D721Med (cell line): Measurements from ENCODE around the gene EDN2.

Experiments used
- DNase-seq: peaks from one replicate; pipeline ENCODE4 v3.0.0; 2011; ENCODE audit warnings: low spot score; ENCODE audit not compliant: insufficient read length
- FAIRE-seq: peaks from 2 replicates; lab custom pipeline; 2011; peaks lifted over from hg19 to GRCh38; lab: Jason Lieb, UNC
- TF ChIP-seq, protein P1 (sequence below): IDR thresholded peaks from 2 replicates; pipeline ENCODE4 v1.5.1; 2012; ENCODE audit warnings: mild to moderate bottlenecking, control low read depth; ENCODE audit not compliant: insufficient read depth; ENCODE audit errors: missing control alignments

EDN2 gene

DNA sequence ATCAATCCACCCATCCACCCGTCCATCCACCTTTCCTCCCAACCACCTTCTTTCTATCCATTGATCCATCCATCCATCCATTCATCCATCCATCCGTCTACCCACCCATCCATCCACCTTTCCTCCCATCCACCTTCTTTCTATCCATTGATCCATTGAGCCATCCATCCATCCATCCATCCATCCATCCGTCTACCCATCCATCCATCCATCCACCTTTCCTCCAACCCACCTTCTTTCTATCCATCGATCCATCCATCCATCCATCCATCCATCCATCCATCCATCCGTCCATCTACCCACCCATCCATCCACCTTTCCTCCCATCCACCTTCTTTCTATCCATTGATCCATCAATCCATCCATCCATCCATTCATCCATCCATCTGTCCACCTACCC is 5.1 kb upstream of the EDN2 start:
- FAIRE-seq (no peak), DNase-seq (no peak)
- TF ChIP-seq, protein P1, sequence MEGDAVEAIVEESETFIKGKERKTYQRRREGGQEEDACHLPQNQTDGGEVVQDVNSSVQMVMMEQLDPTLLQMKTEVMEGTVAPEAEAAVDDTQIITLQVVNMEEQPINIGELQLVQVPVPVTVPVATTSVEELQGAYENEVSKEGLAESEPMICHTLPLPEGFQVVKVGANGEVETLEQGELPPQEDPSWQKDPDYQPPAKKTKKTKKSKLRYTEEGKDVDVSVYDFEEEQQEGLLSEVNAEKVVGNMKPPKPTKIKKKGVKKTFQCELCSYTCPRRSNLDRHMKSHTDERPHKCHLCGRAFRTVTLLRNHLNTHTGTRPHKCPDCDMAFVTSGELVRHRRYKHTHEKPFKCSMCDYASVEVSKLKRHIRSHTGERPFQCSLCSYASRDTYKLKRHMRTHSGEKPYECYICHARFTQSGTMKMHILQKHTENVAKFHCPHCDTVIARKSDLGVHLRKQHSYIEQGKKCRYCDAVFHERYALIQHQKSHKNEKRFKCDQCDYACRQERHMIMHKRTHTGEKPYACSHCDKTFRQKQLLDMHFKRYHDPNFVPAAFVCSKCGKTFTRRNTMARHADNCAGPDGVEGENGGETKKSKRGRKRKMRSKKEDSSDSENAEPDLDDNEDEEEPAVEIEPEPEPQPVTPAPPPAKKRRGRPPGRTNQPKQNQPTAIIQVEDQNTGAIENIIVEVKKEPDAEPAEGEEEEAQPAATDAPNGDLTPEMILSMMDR = no peak

DNA sequence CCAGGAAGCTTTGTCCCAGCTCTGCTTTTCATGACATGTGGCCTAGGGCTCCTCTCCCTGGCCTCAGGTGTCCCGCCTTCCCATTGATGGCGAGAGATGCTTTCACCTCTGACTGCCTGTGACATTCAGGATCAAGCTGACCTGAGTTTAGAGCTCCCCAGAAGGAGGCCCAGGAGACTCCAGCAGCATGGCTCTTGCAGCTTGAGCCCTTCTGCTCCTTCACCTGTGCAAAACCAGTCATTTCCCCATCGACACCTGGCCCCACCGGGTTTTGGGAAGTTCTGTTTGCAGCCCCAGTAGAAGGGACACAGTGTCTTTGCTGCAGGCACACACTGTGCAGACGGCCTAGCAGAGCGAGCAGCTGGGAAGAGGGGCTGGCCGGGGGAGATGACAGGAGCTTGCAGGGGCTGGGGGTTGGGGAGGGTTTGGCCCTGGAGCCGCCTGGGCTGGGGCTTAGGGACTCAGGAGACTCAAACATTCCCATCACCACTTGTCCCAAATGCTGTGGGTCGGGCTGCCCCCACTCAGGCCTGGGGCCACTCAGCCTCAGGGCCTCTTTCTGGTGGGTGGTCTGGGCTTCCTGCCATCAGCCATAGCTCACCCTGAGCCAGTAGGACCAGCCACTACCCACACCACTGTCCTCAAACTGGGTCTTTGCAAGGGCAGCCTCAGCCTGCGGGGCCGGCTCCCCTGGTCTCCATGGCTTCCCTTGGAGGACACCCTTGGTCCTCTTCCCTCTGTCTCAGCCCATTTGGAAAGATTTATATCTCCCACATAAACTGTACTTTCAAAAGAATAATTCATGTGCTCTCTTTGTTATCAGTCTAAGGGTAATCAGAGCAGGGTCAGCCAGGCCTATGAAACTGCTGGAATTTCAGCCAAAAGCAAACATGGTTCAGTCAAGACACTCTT is 3.8 kb upstream of the EDN2 start:
- no peak for DNase-seq
- FAIRE-seq = no peak
- TF ChIP-seq, protein P1 = no peak

DNA sequence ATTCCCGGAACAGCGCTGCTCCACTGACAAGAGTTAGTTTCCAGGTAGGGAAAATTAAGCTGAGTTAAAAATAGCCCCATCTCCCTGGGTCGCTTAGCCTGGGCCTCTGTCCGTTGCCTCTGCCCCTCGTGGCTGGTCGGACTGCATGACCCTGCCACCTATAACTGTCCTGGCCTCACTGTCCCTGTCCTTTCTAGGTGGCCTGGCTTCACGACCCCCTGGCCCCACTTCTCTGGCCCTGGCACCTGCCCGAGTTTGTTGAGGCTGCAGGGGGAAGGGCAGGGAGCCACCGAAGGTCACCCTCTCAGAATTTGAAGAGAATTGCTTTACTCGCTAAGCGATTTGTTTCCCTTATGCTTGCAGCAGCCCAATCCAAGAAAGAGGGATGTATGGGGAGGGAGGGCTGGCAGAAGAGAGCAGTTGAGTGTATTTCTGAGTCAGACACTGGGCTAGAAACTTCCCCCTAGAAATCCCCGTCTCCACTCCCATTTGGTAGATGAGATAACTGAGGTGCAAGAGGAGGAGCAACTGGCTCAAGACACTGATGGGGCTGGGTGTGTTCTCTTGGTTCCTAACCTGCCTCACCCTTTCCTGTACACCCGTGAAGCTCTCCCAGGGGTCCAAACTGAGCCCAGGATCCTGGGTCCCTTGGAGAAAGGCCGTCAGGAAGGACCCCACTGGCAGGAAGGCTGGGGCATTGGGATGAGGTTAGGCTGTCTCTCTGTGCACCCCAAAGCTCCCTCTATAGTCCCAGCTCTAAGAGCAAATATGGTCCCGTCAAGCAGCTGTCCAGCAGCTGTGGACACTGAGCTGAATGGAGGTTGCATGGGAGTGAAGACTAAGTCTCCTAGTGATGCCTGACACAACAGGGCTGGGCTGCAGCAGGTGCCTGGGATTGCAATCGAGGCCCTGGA is 2.9 kb upstream of the EDN2 start:
- TF ChIP-seq, protein P1 = no peak
- no peak for FAIRE-seq
- no peak for DNase-seq

DNA sequence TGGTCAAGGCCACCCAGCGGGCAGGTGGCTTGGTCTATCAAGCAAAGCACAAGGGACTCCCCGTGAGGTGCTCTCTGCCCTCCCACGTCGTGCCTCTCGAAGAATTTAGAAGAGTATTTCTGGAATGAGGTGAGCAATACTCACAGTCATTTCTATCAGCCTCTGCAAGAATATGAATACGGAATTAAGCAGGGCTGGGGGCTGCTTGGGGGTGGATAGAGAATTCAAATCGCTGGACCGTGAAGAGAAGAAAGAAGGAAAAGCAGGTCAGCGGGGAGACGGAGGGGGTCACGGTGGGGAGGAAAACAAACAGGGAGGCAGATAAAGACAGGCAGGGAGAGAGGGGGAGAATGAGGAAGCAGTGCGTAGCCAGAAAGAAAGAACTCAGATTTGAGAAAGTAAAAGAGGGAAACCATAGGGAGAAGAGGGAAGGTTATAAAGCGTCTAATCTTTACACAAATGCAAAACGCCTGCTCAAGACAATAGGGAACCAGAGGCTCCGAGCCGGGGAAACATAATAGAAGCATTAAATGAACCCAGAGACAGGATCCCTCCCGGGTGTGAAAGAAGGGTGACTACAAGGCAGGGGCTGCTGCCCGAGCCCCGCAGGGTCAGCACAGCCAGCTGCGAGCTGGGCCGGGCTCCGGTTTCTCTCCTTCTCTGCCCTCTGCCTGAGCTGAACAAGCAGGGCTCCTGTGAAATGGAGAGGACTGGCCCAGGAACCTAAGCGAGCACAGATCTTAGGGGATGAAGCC is 2.1 kb upstream of the EDN2 start:
- TF ChIP-seq, protein P1 = no peak
- DNase-seq (no peak), FAIRE-seq (no peak)

DNA sequence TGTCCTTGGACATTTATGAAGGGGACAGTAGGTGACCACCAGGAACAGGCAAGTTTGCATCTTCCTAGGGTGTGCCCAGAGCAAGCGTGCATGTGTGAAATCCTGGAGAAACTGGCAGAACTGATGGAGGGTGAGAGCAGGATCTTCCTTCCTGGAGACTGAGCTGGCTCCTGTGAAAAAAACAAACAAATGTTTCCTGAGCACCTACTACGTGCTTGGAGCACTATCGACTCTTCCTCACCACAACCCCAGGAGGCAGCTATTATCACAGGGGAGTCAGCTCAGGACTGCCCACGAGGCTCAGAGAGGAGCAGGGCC is 1.5 kb upstream of the EDN2 start:
- DNase-seq = no peak
- TF ChIP-seq, protein P1 = no peak
- no peak for FAIRE-seq

DNA sequence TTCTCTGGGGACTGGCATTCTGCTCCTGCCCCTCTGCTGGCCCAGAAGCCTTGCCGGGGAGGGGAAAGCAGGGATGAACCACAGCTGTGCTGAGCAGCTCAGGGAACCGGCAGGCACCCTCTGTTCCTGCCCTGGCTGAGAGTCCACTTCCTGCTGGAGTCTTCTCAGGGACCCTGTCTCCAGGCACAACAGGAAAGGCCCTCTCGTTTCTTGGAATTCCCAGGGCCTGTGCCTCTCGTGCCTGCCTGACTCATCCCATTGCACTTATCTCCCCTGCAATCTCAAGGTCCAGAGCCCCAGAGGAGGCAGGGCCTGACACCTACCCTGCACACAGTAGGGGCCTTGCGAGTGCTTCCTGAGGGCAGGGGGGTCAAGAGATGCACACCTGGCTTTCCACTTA is 1.1 kb upstream of the EDN2 start:
- TF ChIP-seq, protein P1 = no peak
- DNase-seq = no peak
- FAIRE-seq = no peak
